ENCODE results near the gene SORT1. TPM values are rescaled to one million over a fixed set of nuclear protein-coding genes. Genes with fewer than 3 reads are reported as not detected.

Gene SORT1
- total and polyA plus RNA-seq, 2 of the 8 experiments (the other 6 are each of a cell fraction or from before 2014, with no cell fraction given) = 18.7 to 69.6 TPM

GRCh38 chr1:109272831-109273547 is 124.7 kb downstream of the SORT1 start:
- Histone ChIP-seq H2BK15ac (ENCODE audit: low read length) (no peak overlapping the region), H2BK20ac (ENCODE audit: low read length) (no peak overlapping the region), H2AFZ (ENCODE audit: low read length) (no peak overlapping the region), H3K9me3 (ENCODE audit: insufficient read depth in 2 of 2, low read depth in 1 of 2, low read length in 1 of 2) (no peaks in the 10 kb centered on the region), H3K14ac (ENCODE audit: insufficient read length) (no peak overlapping the region), H3K4me1 (replicated peaks in 1 of 4; ENCODE audit: control insufficient read depth in 3 of 4, insufficient read depth in 4 of 4, low read length in 3 of 4) (peaks cover 0 to 10% (median 3%) of the 10 kb centered on the region in 4 experiments; a peak in 5 of 7 replicates), H4K91ac (replicated peaks; ENCODE audit: insufficient read length, low read length) (no peak overlapping the region), H3K79me2 (ENCODE audit: control insufficient read depth in 1 of 2, insufficient read depth in 2 of 2, low read length in 2 of 2) (no peaks in the 10 kb centered on the region), H2BK5ac (ENCODE audit: low read depth, low read length) (no peak overlapping the region), H3K36me3 (ENCODE audit: control insufficient read depth in 2 of 4, insufficient read depth in 4 of 4, low read length in 3 of 4) (peaks cover 4 to 15% (median 9%) of the 10 kb centered on the region in 4 experiments; a peak in 4 of 8 replicates), H3K4me3 (ENCODE audit: extremely low read depth in 1 of 4, insufficient read depth in 2 of 4, low read depth in 3 of 4, low read length in 4 of 4) (no peak overlapping the region), H4K8ac (ENCODE audit: extremely low read depth, insufficient read depth, low read length) (no peak overlapping the region), H3K4me2 (ENCODE audit: insufficient read depth in 1 of 2, low read depth in 2 of 2, low read length in 2 of 2) (no peak overlapping the region), H3K4ac (replicated peaks; ENCODE audit: insufficient read length, low read depth, low read length) (no peak overlapping the region), H2AK5ac (ENCODE audit: low read depth, low read length) (no peak overlapping the region), H3K9ac (replicated peaks in 1 of 4; ENCODE audit: extremely low read depth in 1 of 4, low read depth in 3 of 4, low read length in 3 of 4) (no peak overlapping the region), H3K27me3 (replicated peaks in 1 of 4; ENCODE audit: control insufficient read depth in 3 of 4, extremely low read depth in 1 of 4, insufficient read depth in 3 of 4, low read length in 3 of 4) (no peaks in the 10 kb centered on the region), H2BK12ac (ENCODE audit: low read depth, low read length) (no peak overlapping the region), H3K27ac (ENCODE audit: low read depth, low read length) (no peak overlapping the region), H2BK120ac (replicated peaks; ENCODE audit: low read depth, low read length) (no peak overlapping the region), H3K18ac (ENCODE audit: extremely low read depth, low read length) (no peak overlapping the region), H3K23ac (ENCODE audit: insufficient read length) (no peak overlapping the region), H4K5ac (ENCODE audit: insufficient read length, low read depth, low read length) (no peak overlapping the region), H3K79me1 (ENCODE audit: low read depth, low read length) (no peaks in the 10 kb centered on the region), H4K20me1 (replicated peaks in 1 of 2; ENCODE audit: control insufficient read depth in 1 of 2, insufficient read depth in 2 of 2, low read length in 2 of 2) (peaks cover 0 to 7% of the 10 kb centered on the region in 2 experiments), H3K23me2 (ENCODE audit: low read depth, low read length) (no peaks in the 10 kb centered on the region), H3K56ac (replicated peaks; ENCODE audit: insufficient read length, low read depth, low read length) (no peak overlapping the region)
- WGBS, 2 experiments (ENCODE audit: extremely low coverage in 1 of 2, insufficient coverage in 1 of 2, insufficient read length in 1 of 2, insufficient replicate concordance in 2 of 2, low coverage in 1 of 2, low lambda C conversion rate in 2 of 2, missing lambda C conversion rate in 1 of 2) = 91% methylated on average over 13 of the region's 16 CpGs; no CpG with 5 or more reads in 1 of the 2 experiments
- POLR2A ChIA-PET (ENCODE audit: partially characterized antibody) = interaction anchor here (0.7 to 1.0 kb wide), 2 partner anchors 10 to 43 kb away, joined by 3 read pairs; partner anchors contain the start of gene PSRC1
- TF ChIP-seq EZH2 (IDR thresholded peaks at IDR 0.05; ENCODE audit: low read depth, low read length, severe bottlenecking) = no peak
- no peak for TF ChIP-seq TEAD4 (IDR thresholded peaks at IDR 0.05; ENCODE audit: low read depth, low read length)
- TF ChIP-seq CBX8 (IDR thresholded peaks at IDR 0.05; ENCODE audit: borderline replicate concordance, low read depth, low read length) = no peak
- TF ChIP-seq ZNF274 (IDR thresholded peaks at IDR 0.05; ENCODE audit: borderline replicate concordance, extremely low read depth, low read length) = no peak
- TF ChIP-seq TCF12 (IDR thresholded peaks at IDR 0.05; ENCODE audit: low read depth, low read length) = no peak
- TF ChIP-seq TAF1 (IDR thresholded peaks at IDR 0.05; ENCODE audit: low read depth, low read length) = no peak
- no peak for TF ChIP-seq FOSL1 (IDR thresholded peaks at IDR 0.05; ENCODE audit: insufficient read depth, low read depth, low read length)
- no peak for TF ChIP-seq PHF8 (conservative IDR thresholded peaks at IDR 0.05; ENCODE audit: low read depth, low read length)
- no peak for TF ChIP-seq BRCA1 (IDR thresholded peaks at IDR 0.05; ENCODE audit: low read depth, low read length)
- no peak for TF ChIP-seq RBBP5 (IDR thresholded peaks at IDR 0.05; ENCODE audit: borderline replicate concordance, low read depth, low read length)
- FAIRE-seq = no peak
- CTCF ChIA-PET (ENCODE audit: partially characterized antibody) = interaction anchor here (0.6 to 1.9 kb wide), 9 partner anchors 9 to 259 kb away, joined by 3 to 7 read pairs (median 3); partner anchors contain the start of gene SORT1
- DNase-seq (ENCODE audit: low read depth in 1 of 2, low spot score in 2 of 2) = no peak
